Natural killer cell (primary cell): ENCODE results near the gene ZNF559. TPM values are rescaled to one million over a fixed set of nuclear protein-coding genes. Genes with fewer than 3 reads are reported as not detected.
A peak's percentile ranks its signal among the peaks of the same experiment; 100 is the strongest.

Experiments used
- ATAC-seq, 3 donors: fragments of 150-1000 bp in 2 of 3; fragments of 200-7000 bp in 1 of 3; cut with Tn5 transposase; 1 replicate in 1 of 3; 2 replicates in 2 of 3; pipeline ENCODE4 v1.10.0; 2021; ENCODE audit warnings: mild to moderate bottlenecking in 2 of 3, moderate library complexity in 2 of 3
- DNase-seq, 2 donors: peaks; one replicate each; pipeline versions ENCODE4 v3.0.0 to v3.0.0-alpha.2; 2013 to 2021; ENCODE audit warnings: mixed read lengths in 1 of 2
- H3K27ac ChIP-seq: one replicate; pipeline ENCODE4 v1.5.1; 2013; ENCODE audit warnings: mild to moderate bottlenecking, low read length
- H3K27me3 ChIP-seq: one replicate; pipeline ENCODE4 v1.6.1; 2013; ENCODE audit warnings: low read length; ENCODE audit not compliant: control insufficient read depth, insufficient read depth
- H3K36me3 ChIP-seq: one replicate; pipeline ENCODE4 v1.6.1; 2013; ENCODE audit warnings: low read length; ENCODE audit not compliant: control insufficient read depth, insufficient read depth
- H3K4me1 ChIP-seq: one replicate; pipeline ENCODE4 v1.6.1; 2013; ENCODE audit warnings: low read length; ENCODE audit not compliant: control insufficient read depth, insufficient read depth
- H3K4me3 ChIP-seq: one replicate; pipeline ENCODE4 v1.5.1; 2013; ENCODE audit warnings: low read length
- H3K9me3 ChIP-seq: one replicate; pipeline ENCODE4 v1.6.1; 2013; ENCODE audit warnings: low read length; ENCODE audit not compliant: control insufficient read depth, insufficient read depth
- H3K27ac Mint-ChIP-seq, 2 donors: one replicate each; pipeline ENCODE4 v1.8.0; 2022; ENCODE audit warnings: mild to moderate bottlenecking in 2 of 2, mixed read lengths in 2 of 2, moderate library complexity in 1 of 2
- H3K27me3 Mint-ChIP-seq, 2 donors: one replicate each; pipeline ENCODE4 v1.8.0; 2022; ENCODE audit warnings: low read depth in 2 of 2, mixed read lengths in 2 of 2
- H3K36me3 Mint-ChIP-seq: one replicate; pipeline ENCODE4 v1.8.0; 2022; ENCODE audit warnings: mixed read lengths
- H3K4me1 Mint-ChIP-seq, 2 donors: one replicate each; pipeline ENCODE4 v1.8.0; 2022; ENCODE audit warnings: mixed read lengths in 2 of 2
- H3K4me3 Mint-ChIP-seq: one replicate; pipeline ENCODE4 v1.8.0; 2022; ENCODE audit warnings: mild to moderate bottlenecking, moderate library complexity, mixed read lengths
- H3K9me3 Mint-ChIP-seq, 2 donors: one replicate each; pipeline ENCODE4 v1.8.0; 2022; ENCODE audit warnings: mixed read lengths in 2 of 2
- WGBS: methylation state at CpG from one replicate; pipeline ENCODE4 v1.1.7; 2013; ENCODE audit warnings: missing lambda C conversion rate; ENCODE audit not compliant: insufficient coverage; 5-methylcytosine and 5-hydroxymethylcytosine counted together
- intact Hi-C: fragments of 100-400 bp; cut with micrococcal nuclease; formaldehyde crosslinking; loops from one replicate; pipeline ENCODE4 v1.14.2; 2022
- total RNA-seq, 4 donors: library from RNA; stranded (reverse); fragments of 120-200 nt in 1 of 4; gene quantifications; one replicate each; pipeline versions ENCODE4 v1.2.3 to v1.2.4, GENCODE V29; 2013 to 2022
- TF ChIP-seq, protein P1 (sequence below): fragments of 200-600 bp; IDR thresholded peaks from one replicate; pipeline ENCODE4 v1.8.0; 2022; ENCODE audit warnings: antibody characterized with exemption

ZNF559 gene
- total RNA-seq, 3 donors from 2014 or later (not counting 1 experiment from before 2014, with no cell fraction given): 10.0 to 20.5 (median 11.4) TPM

DNA sequence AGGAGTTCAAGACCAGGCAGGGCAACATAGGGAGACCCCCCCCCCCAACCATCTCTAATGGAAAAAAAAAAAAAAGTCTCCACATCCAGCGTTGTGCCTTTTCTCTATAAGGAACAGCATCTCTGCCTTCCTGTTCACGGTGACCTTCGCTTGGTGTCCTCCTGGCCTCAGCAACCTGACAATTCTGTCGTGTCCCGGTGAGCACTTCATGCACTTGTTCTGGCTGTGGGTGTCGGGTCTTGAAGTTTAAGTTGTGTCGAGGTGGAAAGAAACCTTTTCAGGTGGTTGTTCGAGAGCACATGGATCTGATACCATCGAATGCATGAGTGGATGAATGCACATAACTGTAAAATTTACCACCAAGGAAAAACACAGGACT, 594 bp downstream of the ZNF559 start:
- Mint-ChIP-seq H3K9me3 (no peaks in the 10 kb centered on the region), H3K4me1 (peaks cover 20 to 31% of the 10 kb centered on the region in 2 donors), H3K27me3 (no peaks in the 10 kb centered on the region), H3K36me3 (peaks cover 6% of the 10 kb centered on the region), H3K27ac (peak overlapping the region; percentile 97 to 98), H3K4me3 (peak overlapping the region; percentile 98)
- Histone ChIP-seq H3K4me1 (peaks cover 19% of the 10 kb centered on the region), H3K36me3 (peaks cover 6% of the 10 kb centered on the region), H3K27ac (peak overlapping the region; percentile 92), H3K27me3 (no peaks in the 10 kb centered on the region), H3K4me3 (peak overlapping the region; percentile 95), H3K9me3 (peaks cover 18% of the 10 kb centered on the region)
- WGBS: 52% methylated on average over 9 of the region's 9 CpGs
- no peak for ATAC-seq
- TF ChIP-seq, protein P1, sequence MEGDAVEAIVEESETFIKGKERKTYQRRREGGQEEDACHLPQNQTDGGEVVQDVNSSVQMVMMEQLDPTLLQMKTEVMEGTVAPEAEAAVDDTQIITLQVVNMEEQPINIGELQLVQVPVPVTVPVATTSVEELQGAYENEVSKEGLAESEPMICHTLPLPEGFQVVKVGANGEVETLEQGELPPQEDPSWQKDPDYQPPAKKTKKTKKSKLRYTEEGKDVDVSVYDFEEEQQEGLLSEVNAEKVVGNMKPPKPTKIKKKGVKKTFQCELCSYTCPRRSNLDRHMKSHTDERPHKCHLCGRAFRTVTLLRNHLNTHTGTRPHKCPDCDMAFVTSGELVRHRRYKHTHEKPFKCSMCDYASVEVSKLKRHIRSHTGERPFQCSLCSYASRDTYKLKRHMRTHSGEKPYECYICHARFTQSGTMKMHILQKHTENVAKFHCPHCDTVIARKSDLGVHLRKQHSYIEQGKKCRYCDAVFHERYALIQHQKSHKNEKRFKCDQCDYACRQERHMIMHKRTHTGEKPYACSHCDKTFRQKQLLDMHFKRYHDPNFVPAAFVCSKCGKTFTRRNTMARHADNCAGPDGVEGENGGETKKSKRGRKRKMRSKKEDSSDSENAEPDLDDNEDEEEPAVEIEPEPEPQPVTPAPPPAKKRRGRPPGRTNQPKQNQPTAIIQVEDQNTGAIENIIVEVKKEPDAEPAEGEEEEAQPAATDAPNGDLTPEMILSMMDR: no peak
- intact Hi-C loops: loop anchor here (1.0 to 5.0 kb wide), 3 partner anchors 15 to 258 kb away; partner anchors contain the start of genes ZNF121, ZNF266 and ZNF699
- no peak for DNase-seq

DNA sequence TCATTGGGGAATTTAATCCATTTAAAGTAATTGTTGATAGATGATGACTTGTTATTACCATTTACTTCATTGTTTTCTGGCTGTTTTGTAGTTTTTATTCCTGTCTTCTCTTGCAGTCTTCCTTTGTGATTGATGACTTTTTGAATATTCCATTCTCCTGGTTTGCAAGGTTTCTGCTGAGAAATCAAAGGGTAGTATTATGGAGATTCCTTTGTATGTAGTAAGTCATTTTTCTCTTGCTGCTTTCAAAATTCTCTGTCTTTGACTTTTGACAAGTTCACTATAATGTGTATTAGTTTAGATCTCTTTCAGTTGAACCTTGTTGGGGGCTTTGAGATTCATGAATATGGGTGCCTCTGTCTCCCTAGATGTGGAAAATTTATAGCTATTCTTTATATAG, 6.0 kb downstream of the ZNF559 start:
- Mint-ChIP-seq H3K36me3 (peaks cover 49% of the 10 kb centered on the region), H3K4me1 (peaks cover 2 to 14% of the 10 kb centered on the region in 2 donors), H3K4me3 (no peak overlapping the region), H3K27ac (no peak overlapping the region), H3K9me3 (peaks cover 6 to 17% of the 10 kb centered on the region in 2 donors), H3K27me3 (no peaks in the 10 kb centered on the region)
- H3K36me3 ChIP-seq: peaks cover 23% of the 10 kb centered on the region
- TF ChIP-seq, protein P1: no peak
- peaks cover 41% of the 10 kb centered on the region for H3K9me3 ChIP-seq
- DNase-seq: no peak
- H3K4me3 ChIP-seq: no peak overlapping the region
- ATAC-seq: no peak
- H3K27me3 ChIP-seq: no peaks in the 10 kb centered on the region
- peaks cover 2% of the 10 kb centered on the region for H3K4me1 ChIP-seq
- intact Hi-C loops: no loop called here
- no peak overlapping the region for H3K27ac ChIP-seq

- peaks cover 0 to 5% of the 10 kb centered on the region in 2 donors for H3K4me1 Mint-ChIP-seq
- ATAC-seq (no peak), DNase-seq (no peak)
- H3K4me3 Mint-ChIP-seq: no peak overlapping the region
- no peak overlapping the region for H3K4me3 ChIP-seq
- H3K4me1 ChIP-seq: no peaks in the 10 kb centered on the region
- H3K27me3 Mint-ChIP-seq: no peaks in the 10 kb centered on the region
- H3K9me3 ChIP-seq: peaks cover 53% of the 10 kb centered on the region
- peaks cover 17 to 34% of the 10 kb centered on the region in 2 donors for H3K9me3 Mint-ChIP-seq
- H3K27me3 ChIP-seq: no peaks in the 10 kb centered on the region
- peaks cover 77% of the 10 kb centered on the region for H3K36me3 Mint-ChIP-seq
- H3K36me3 ChIP-seq: peaks cover 49% of the 10 kb centered on the region
- H3K27ac ChIP-seq: no peak overlapping the region
- intact Hi-C loops: no loop called here
- H3K27ac Mint-ChIP-seq: no peak overlapping the region
- TF ChIP-seq, protein P1: no peak
- WGBS: 98% methylated on average over 5 of the region's 6 CpGs
Observed at GRCh38 chr19:9342610-9343304, 18.8 kb downstream of the ZNF559 start.

- Mint-ChIP-seq H3K27ac (no peak overlapping the region), H3K9me3 (peaks cover 14 to 36% of the 10 kb centered on the region in 2 donors), H3K36me3 (peaks cover 73% of the 10 kb centered on the region), H3K4me3 (no peak overlapping the region), H3K4me1 (no peaks in the 10 kb centered on the region), H3K27me3 (no peaks in the 10 kb centered on the region)
- H3K36me3 ChIP-seq: peaks cover 34% of the 10 kb centered on the region
- H3K4me1 ChIP-seq: no peaks in the 10 kb centered on the region
- intact Hi-C loops: no loop called here
- H3K27ac ChIP-seq: no peak overlapping the region
- H3K9me3 ChIP-seq: peaks cover 52% of the 10 kb centered on the region
- H3K27me3 ChIP-seq: no peaks in the 10 kb centered on the region
- TF ChIP-seq, protein P1: no peak
- no peak for ATAC-seq
- DNase-seq: no peak
- no CpG with 5 or more reads among the region's 2 CpGs for WGBS
- H3K4me3 ChIP-seq: no peak overlapping the region
Observed at GRCh38 chr19:9345005-9345404, 21.0 kb downstream of the ZNF559 start.
